HL-60 (cell line): Measurements from ENCODE around the gene HOXB8.

ENCODE experiments used
- DNase-seq, 2 experiments: peaks; one replicate each; pipeline ENCODE4 v3.0.0-alpha.2; 2010 to 2020; ENCODE audit warnings: low read depth in 1 of 2, low spot score in 1 of 2
- H3K27ac ChIP-seq: fragments of 250-450 bp; sonication (Bioruptor Pico); replicated peaks from 2 replicates; pipeline ENCODE4 v1.5.1; 2020; ENCODE audit warnings: mild to moderate bottlenecking, moderate library complexity
- H3K27me3 ChIP-seq: fragments of 250-450 bp; sonication (Bioruptor Pico); 2 replicates; pipeline ENCODE4 v1.5.1; 2021; ENCODE audit warnings: mild to moderate bottlenecking, moderate library complexity; ENCODE audit not compliant: insufficient read depth, poor library complexity, severe bottlenecking
- H3K4me3 ChIP-seq: replicated peaks from 2 replicates; pipeline ENCODE4 v1.5.1; 2011; ENCODE audit warnings: mild to moderate bottlenecking, control low read depth, low read length; ENCODE audit not compliant: insufficient read depth
- CTCF ChIP-seq: IDR thresholded peaks from one replicate; pipeline ENCODE4 v1.5.1; 2011; ENCODE audit warnings: low read length, control low read depth, inconsistent platforms; ENCODE audit not compliant: insufficient read depth
- GABPA ChIP-seq: IDR thresholded peaks from 2 replicates; pipeline ENCODE4 v1.6.1; 2012; ENCODE audit warnings: low read depth
- POLR2AphosphoS5 ChIP-seq: IDR thresholded peaks from 2 replicates; pipeline ENCODE4 v1.6.1; 2012; ENCODE audit warnings: low read depth
- REST ChIP-seq: IDR thresholded peaks from 2 replicates; pipeline ENCODE4 v1.6.1; 2012; ENCODE audit warnings: low read depth; ENCODE audit not compliant: insufficient replicate concordance
- SPI1 ChIP-seq: IDR thresholded peaks from 2 replicates; pipeline ENCODE4 v1.6.1; 2012; ENCODE audit warnings: low read depth, mild to moderate bottlenecking, borderline replicate concordance
- long read RNA-seq: library from polyadenylated mRNA; unstranded; transcript quantifications from one replicate; pipeline ENCODE4 v2.0.0, GENCODE V29; 2020

The HOXB8 gene
- long read RNA-seq: 0 reads

- H3K27ac ChIP-seq: no peak within 1 kb of the TSS
- no peak within 1 kb of the TSS for H3K4me3 ChIP-seq
- TF ChIP-seq REST (no peak), SPI1 (no peak), GABPA (no peak), POLR2AphosphoS5 (no peak), CTCF (no peak)
- peaks cover 86% of the 10 kb centered on the region for H3K27me3 ChIP-seq
- no peak for DNase-seq
Observed at GRCh38 chr17:48615047-48615962, at the start of gene HOXB8. TSS of gene HOXB8 (minus strand) at chr17:48615292. CDS start at chr17:48614704, 588 bp downstream.

DNA sequence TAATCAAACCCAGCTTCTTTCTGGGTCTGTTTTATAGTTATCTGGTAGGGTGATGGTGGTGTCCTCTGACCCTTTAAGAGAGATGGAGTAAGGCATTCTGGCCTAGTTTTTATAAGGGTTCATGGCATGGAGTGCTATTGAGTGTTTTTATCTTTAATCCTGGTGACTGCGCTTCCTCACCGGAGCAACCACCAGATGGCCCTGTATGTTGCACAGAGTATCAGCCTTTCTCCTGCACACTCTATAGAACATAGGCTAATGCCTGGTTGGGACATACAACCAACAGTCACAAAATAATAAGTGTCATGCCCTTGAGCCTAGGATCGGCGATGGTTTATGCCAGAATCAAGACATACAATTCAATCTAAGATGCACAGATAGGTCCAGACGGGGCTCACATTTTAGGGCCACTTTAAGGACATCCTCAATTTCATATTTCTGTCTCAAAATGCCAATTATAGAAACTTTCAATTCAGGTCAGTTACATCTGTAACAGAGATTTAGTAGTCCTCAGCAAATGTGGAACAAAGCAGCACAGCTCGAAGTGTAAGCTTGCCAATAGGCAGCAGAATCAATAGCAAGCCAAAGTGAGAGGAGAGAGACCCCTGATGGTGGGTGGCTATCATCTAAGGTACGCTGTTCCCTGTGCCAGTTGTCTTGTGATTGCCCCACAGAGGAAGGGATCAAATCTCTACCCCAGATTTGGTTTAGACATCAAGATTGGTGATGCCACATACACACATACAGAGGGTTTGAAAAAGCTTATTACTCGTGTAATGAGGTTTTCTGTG lies 48.2 kb upstream of the HOXB8 start:
- peaks cover 5% of the 10 kb centered on the region for H3K27me3 ChIP-seq
- H3K4me3 ChIP-seq: no peak overlapping the region
- TF ChIP-seq SPI1: no peak
- no peak for TF ChIP-seq REST
- TF ChIP-seq CTCF: no peak
- TF ChIP-seq GABPA: no peak
- no peak for TF ChIP-seq POLR2AphosphoS5
- H3K27ac ChIP-seq: no peak overlapping the region
- no peak for DNase-seq

DNA sequence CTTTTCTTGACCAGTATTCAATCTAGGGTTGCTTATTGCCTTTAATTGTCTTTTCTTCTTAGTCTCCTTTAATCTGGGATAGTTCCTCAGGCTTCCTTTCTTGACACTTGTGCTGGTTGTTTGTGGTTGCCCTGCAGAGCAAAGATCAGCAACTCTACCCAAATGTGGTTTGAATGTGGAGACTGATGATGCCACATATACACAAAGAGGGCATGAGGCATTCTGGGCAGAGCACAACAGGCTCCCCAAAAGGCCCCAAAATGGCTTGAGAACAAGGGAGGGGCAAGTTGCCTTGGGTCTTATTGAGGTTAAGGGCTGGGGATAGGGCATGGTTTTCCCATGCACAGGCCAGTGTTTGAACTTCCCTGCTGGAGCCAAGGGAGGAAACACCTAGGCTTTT lies 40.8 kb upstream of the HOXB8 start:
- DNase-seq: no peak
- Histone ChIP-seq H3K4me3 (no peak overlapping the region), H3K27me3 (peaks cover 5% of the 10 kb centered on the region), H3K27ac (no peak overlapping the region)
- TF ChIP-seq GABPA (no peak), REST (no peak), SPI1 (no peak), POLR2AphosphoS5 (no peak), CTCF (no peak)
